ENCODE results near the gene SMARCD3. TPM values are rescaled to one million over a fixed set of nuclear protein-coding genes. Genes with fewer than 3 reads are reported as not detected.

SMARCD3 gene
- total RNA-seq, 1 experiment from 2014 or later: 30.3 TPM

DNA sequence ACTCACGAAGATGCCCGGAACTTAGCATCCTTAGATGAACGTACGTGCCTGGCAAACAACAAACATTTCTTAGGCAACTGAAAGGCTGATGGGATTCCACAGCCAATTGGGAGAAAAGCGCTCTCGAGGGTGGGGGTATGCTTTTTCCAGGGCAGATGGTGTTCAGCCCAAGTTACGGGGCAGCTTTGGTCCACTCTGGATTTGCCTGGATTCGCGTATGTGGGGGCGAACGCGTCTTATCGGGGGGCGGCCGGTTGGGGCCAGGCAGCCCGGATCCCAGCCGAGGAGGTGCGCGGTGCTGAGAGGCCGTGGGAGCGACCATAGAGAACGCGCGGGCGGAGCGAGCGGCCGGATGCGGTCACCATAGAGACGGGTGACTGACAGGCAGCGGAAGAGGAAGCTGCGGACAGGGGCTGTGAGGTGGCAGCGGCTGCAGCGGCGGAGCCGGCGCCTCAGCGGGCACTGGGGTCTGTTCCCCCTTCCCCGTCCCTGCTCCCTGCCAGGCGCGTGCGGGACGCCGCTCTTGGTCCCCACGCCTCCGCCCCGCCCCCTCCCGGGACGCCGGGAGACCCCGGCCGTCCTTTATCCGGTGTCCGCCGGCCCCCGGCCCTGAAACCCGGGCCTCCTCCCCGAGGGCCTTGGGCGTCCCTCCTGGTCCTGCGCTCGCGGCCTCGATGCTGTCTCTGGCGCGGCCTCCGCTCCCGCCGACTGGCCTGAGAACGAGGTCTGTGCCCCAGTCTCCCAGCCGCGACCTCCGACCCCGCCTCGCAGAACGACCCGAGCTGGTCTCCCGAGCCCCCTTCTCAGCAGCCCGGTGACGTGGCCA, 16.2 kb downstream of the SMARCD3 start, which contains the start of gene CHPF2:
Gene CHPF2 (plus strand): TSS at position 393 of the 826 bp plus-strand sequence. CDS start 1,529 bp downstream, outside the sequence.
- H3K4me2 ChIP-seq (ENCODE audit: low read length): peak within 1 kb of the TSS; percentile 87
- H3K4me3 ChIP-seq (replicated peaks in 1 of 2; ENCODE audit: low read depth in 1 of 2, low read length in 2 of 2): peak within 1 kb of the TSS; percentile 59 to 93
- peaks cover 13 to 29% of the 10 kb centered on the region in 2 experiments for H3K4me1 ChIP-seq (ENCODE audit: control insufficient read depth in 1 of 2, insufficient read depth in 2 of 2, low read length in 2 of 2)
- DNase-seq (ENCODE audit: low read depth, low spot score) (peak; percentile 63), ATAC-seq (peak; percentile 94)
- ChIA-PET RAD21 (ENCODE audit: low non-redundant PET in 1 of 2, low total read pairs in 2 of 2, uncharacterized antibody in 2 of 2, unreplicated experiment in 2 of 2) (no interaction called here), POLR2A (no interaction called here), CTCF (interaction anchor here (1.3 kb wide), 1 partner anchor 12 kb away, joined by 9 read pairs; no protein-coding TSS in a partner anchor)
- BruUV-seq (replicated peaks): no TSS peak
- H2AFZ ChIP-seq (ENCODE audit: low read depth, low read length, poor library complexity, severe bottlenecking): no peak within 1 kb of the TSS
- H3K27ac ChIP-seq (ENCODE audit: low read depth, low read length): peak within 1 kb of the TSS; percentile 72
- no peaks in the 10 kb centered on the region for H3K9me3 ChIP-seq (ENCODE audit: control insufficient read depth in 1 of 2, insufficient read depth in 1 of 2, low read depth in 1 of 2, low read length in 2 of 2)
- H3K9me2 ChIP-seq (ENCODE audit: insufficient read depth): no peaks in the 10 kb centered on the region
- no peaks in the 10 kb centered on the region for H3K27me3 ChIP-seq (ENCODE audit: insufficient read depth, low read length)
- H3K36me3 ChIP-seq (ENCODE audit: control insufficient read depth in 1 of 2, insufficient read depth in 2 of 2, low read length in 2 of 2): peaks cover 7 to 9% of the 10 kb centered on the region in 2 experiments
- intact Hi-C loops (cut with micrococcal nuclease): no loop called here
- peaks cover 33% of the 10 kb centered on the region for H3K79me2 ChIP-seq (ENCODE audit: insufficient read depth, low read length)
- TF ChIP-seq EZH2phosphoT487 (IDR thresholded peaks at IDR 0.05; ENCODE audit: borderline replicate concordance): no peak
- TF ChIP-seq POLR2AphosphoS5 (IDR thresholded peaks at IDR 0.05; ENCODE audit: low read depth, low read length): peak; percentile 95
- no peak for TF ChIP-seq EZH2 (IDR thresholded peaks at IDR 0.05)
- TF ChIP-seq ZFX (IDR thresholded peaks at IDR 0.05): peak; percentile 86; the same call in 1 of the 2 replicates
- TF ChIP-seq SP1 (IDR thresholded peaks at IDR 0.05; ENCODE audit: low read depth): no peak
- peak; percentile 56 for TF ChIP-seq YY1 (IDR thresholded peaks at IDR 0.05; ENCODE audit: extremely low read depth, insufficient replicate concordance, low read depth, low read length)
- H4K20me1 ChIP-seq (ENCODE audit: insufficient read depth): no peaks in the 10 kb centered on the region
- H3K9ac ChIP-seq (ENCODE audit: low read length): peak within 1 kb of the TSS; percentile 80

DNA sequence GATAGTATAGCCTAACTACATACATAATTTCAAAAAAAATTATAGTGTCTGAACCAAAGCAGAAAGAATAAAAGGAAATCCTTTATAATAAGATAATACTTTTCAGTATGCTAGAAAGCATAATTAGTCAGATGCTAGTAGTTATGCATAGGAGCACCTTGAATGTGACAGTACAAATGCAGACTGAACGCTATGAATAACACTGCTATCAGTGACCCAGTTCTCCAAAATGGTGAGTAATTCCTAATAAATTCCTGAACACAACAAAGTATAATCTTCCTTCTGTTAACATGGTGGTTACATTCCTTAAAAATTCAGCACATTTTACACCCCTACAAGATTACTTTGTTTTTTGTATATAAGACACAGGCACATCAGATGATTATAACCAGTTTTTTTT, 17.4 kb downstream of the SMARCD3 start:
- peak overlapping the region; percentile 87; the same call in 1 of the 2 replicates for H3K4me2 ChIP-seq (ENCODE audit: low read length)
- H3K9me2 ChIP-seq (ENCODE audit: insufficient read depth): no peaks in the 10 kb centered on the region
- H3K27ac ChIP-seq (ENCODE audit: low read depth, low read length): no peak overlapping the region
- no peaks in the 10 kb centered on the region for H4K20me1 ChIP-seq (ENCODE audit: insufficient read depth)
- intact Hi-C loops (cut with micrococcal nuclease): no loop called here
- DNase-seq (ENCODE audit: low read depth, low spot score) (no peak), ATAC-seq (no peak)
- H3K79me2 ChIP-seq (ENCODE audit: insufficient read depth, low read length): peaks cover 43% of the 10 kb centered on the region
- no peak for TF ChIP-seq CEBPB (IDR thresholded peaks at IDR 0.05; ENCODE audit: low read depth)
- TF ChIP-seq, protein P1, sequence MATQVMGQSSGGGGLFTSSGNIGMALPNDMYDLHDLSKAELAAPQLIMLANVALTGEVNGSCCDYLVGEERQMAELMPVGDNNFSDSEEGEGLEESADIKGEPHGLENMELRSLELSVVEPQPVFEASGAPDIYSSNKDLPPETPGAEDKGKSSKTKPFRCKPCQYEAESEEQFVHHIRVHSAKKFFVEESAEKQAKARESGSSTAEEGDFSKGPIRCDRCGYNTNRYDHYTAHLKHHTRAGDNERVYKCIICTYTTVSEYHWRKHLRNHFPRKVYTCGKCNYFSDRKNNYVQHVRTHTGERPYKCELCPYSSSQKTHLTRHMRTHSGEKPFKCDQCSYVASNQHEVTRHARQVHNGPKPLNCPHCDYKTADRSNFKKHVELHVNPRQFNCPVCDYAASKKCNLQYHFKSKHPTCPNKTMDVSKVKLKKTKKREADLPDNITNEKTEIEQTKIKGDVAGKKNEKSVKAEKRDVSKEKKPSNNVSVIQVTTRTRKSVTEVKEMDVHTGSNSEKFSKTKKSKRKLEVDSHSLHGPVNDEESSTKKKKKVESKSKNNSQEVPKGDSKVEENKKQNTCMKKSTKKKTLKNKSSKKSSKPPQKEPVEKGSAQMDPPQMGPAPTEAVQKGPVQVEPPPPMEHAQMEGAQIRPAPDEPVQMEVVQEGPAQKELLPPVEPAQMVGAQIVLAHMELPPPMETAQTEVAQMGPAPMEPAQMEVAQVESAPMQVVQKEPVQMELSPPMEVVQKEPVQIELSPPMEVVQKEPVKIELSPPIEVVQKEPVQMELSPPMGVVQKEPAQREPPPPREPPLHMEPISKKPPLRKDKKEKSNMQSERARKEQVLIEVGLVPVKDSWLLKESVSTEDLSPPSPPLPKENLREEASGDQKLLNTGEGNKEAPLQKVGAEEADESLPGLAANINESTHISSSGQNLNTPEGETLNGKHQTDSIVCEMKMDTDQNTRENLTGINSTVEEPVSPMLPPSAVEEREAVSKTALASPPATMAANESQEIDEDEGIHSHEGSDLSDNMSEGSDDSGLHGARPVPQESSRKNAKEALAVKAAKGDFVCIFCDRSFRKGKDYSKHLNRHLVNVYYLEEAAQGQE (IDR thresholded peaks at IDR 0.05; ENCODE audit: low read depth): no peak
- TF ChIP-seq, protein P2, sequence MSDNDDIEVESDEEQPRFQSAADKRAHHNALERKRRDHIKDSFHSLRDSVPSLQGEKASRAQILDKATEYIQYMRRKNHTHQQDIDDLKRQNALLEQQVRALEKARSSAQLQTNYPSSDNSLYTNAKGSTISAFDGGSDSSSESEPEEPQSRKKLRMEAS (IDR thresholded peaks at IDR 0.05): no peak
- CTCF ChIA-PET: no interaction called here
- H2AFZ ChIP-seq (ENCODE audit: low read depth, low read length, poor library complexity, severe bottlenecking): no peak overlapping the region
- no peaks in the 10 kb centered on the region for H3K27me3 ChIP-seq (ENCODE audit: insufficient read depth, low read length)
- peaks cover 0 to 3% of the 10 kb centered on the region in 2 experiments; a peak in 2 of 4 replicates for H3K36me3 ChIP-seq (ENCODE audit: control insufficient read depth in 1 of 2, insufficient read depth in 2 of 2, low read length in 2 of 2)
- H3K4me3 ChIP-seq (replicated peaks in 1 of 2; ENCODE audit: low read depth in 1 of 2, low read length in 2 of 2): no peak overlapping the region; a peak in 1 of 4 replicates
- RAD21 ChIA-PET (ENCODE audit: low non-redundant PET in 1 of 2, low total read pairs in 2 of 2, uncharacterized antibody in 2 of 2, unreplicated experiment in 2 of 2): no interaction called here
- no peak overlapping the region for H3K9ac ChIP-seq (ENCODE audit: low read length)
- no peaks in the 10 kb centered on the region for H3K9me3 ChIP-seq (ENCODE audit: control insufficient read depth in 1 of 2, insufficient read depth in 1 of 2, low read depth in 1 of 2, low read length in 2 of 2)
- peaks cover 14 to 32% of the 10 kb centered on the region in 2 experiments for H3K4me1 ChIP-seq (ENCODE audit: control insufficient read depth in 1 of 2, insufficient read depth in 2 of 2, low read length in 2 of 2)
- no TSS peak for BruUV-seq (replicated peaks)
- POLR2A ChIA-PET: no interaction called here
